ENCODE results near the gene SLIT3.
A peak's percentile ranks its signal among the peaks of the same experiment; 100 is the strongest.

SLIT3 gene

GRCh38 chr5:169173372-169173771, 127.6 kb downstream of the SLIT3 start:
- H3K27me3 ChIP-seq (ENCODE audit: insufficient read depth, low read length) = no peaks in the 10 kb centered on the region
- H3K27ac ChIP-seq (ENCODE audit: low read depth, low read length) = no peak overlapping the region
- H3K4me3 ChIP-seq (ENCODE audit: low read length) = no peak overlapping the region
- peaks cover 19% of the 10 kb centered on the region for H3K4me1 ChIP-seq (ENCODE audit: insufficient read depth, low read length)
- H3K9ac ChIP-seq (ENCODE audit: low read depth, low read length) = no peak overlapping the region
- 92% methylated on average over 6 of the region's 6 CpGs for WGBS
- no peaks in the 10 kb centered on the region for H3K9me3 ChIP-seq (ENCODE audit: insufficient read depth, low read depth, low read length)
- no peaks in the 10 kb centered on the region for H3K36me3 ChIP-seq (ENCODE audit: insufficient read depth, low read length)

- H3K36me3 ChIP-seq (ENCODE audit: insufficient read depth, low read length) = no peaks in the 10 kb centered on the region
- no peak overlapping the region for H3K4me3 ChIP-seq (ENCODE audit: low read length)
- H3K4me1 ChIP-seq (ENCODE audit: insufficient read depth, low read length) = peaks cover 8% of the 10 kb centered on the region
- no peak overlapping the region for H3K9ac ChIP-seq (ENCODE audit: low read depth, low read length)
- no peaks in the 10 kb centered on the region for H3K9me3 ChIP-seq (ENCODE audit: insufficient read depth, low read depth, low read length)
- no peaks in the 10 kb centered on the region for H3K27me3 ChIP-seq (ENCODE audit: insufficient read depth, low read length)
- WGBS = 81% methylated on average over 1 of the region's 2 CpGs
- no peak overlapping the region for H3K27ac ChIP-seq (ENCODE audit: low read depth, low read length)
Observed at GRCh38 chr5:169171515-169171914, 129.4 kb downstream of the SLIT3 start.

- Histone ChIP-seq H3K27ac (ENCODE audit: low read depth, low read length) (no peak overlapping the region), H3K36me3 (ENCODE audit: insufficient read depth, low read length) (no peaks in the 10 kb centered on the region), H3K4me1 (ENCODE audit: insufficient read depth, low read length) (peaks cover 13% of the 10 kb centered on the region), H3K27me3 (ENCODE audit: insufficient read depth, low read length) (no peaks in the 10 kb centered on the region), H3K4me3 (ENCODE audit: low read length) (no peak overlapping the region), H3K9me3 (ENCODE audit: insufficient read depth, low read depth, low read length) (no peaks in the 10 kb centered on the region), H3K9ac (ENCODE audit: low read depth, low read length) (no peak overlapping the region)
- WGBS = 83% methylated on average over 4 of the region's 4 CpGs
Observed at GRCh38 chr5:169169783-169170182, 131.2 kb downstream of the SLIT3 start.

- Histone ChIP-seq H3K9me3 (ENCODE audit: insufficient read depth, low read depth, low read length) (no peaks in the 10 kb centered on the region), H3K36me3 (ENCODE audit: insufficient read depth, low read length) (no peaks in the 10 kb centered on the region), H3K9ac (ENCODE audit: low read depth, low read length) (no peak overlapping the region), H3K27me3 (ENCODE audit: insufficient read depth, low read length) (no peaks in the 10 kb centered on the region), H3K4me1 (ENCODE audit: insufficient read depth, low read length) (peaks cover 22% of the 10 kb centered on the region), H3K4me3 (ENCODE audit: low read length) (no peak overlapping the region), H3K27ac (ENCODE audit: low read depth, low read length) (no peak overlapping the region)
- 95% methylated on average over 3 of the region's 3 CpGs for WGBS
Observed at GRCh38 chr5:169168280-169168679, 132.7 kb downstream of the SLIT3 start.

GRCh38 chr5:169166078-169166477, 134.9 kb downstream of the SLIT3 start:
- Histone ChIP-seq H3K9me3 (ENCODE audit: insufficient read depth, low read depth, low read length) (no peaks in the 10 kb centered on the region), H3K27me3 (ENCODE audit: insufficient read depth, low read length) (no peaks in the 10 kb centered on the region), H3K36me3 (ENCODE audit: insufficient read depth, low read length) (no peaks in the 10 kb centered on the region), H3K4me3 (ENCODE audit: low read length) (no peak overlapping the region), H3K4me1 (ENCODE audit: insufficient read depth, low read length) (peaks cover 15% of the 10 kb centered on the region), H3K9ac (ENCODE audit: low read depth, low read length) (no peak overlapping the region), H3K27ac (ENCODE audit: low read depth, low read length) (no peak overlapping the region)
- WGBS = 91% methylated on average over 8 of the region's 8 CpGs

GRCh38 chr5:169165052-169165451, 135.9 kb downstream of the SLIT3 start:
- Histone ChIP-seq H3K9ac (ENCODE audit: low read depth, low read length) (no peak overlapping the region), H3K27me3 (ENCODE audit: insufficient read depth, low read length) (no peaks in the 10 kb centered on the region), H3K27ac (ENCODE audit: low read depth, low read length) (peak overlapping the region; percentile 61; the same call in 1 of the 2 replicates), H3K4me3 (ENCODE audit: low read length) (no peak overlapping the region), H3K36me3 (ENCODE audit: insufficient read depth, low read length) (no peaks in the 10 kb centered on the region), H3K9me3 (ENCODE audit: insufficient read depth, low read depth, low read length) (no peaks in the 10 kb centered on the region), H3K4me1 (ENCODE audit: insufficient read depth, low read length) (peaks cover 16% of the 10 kb centered on the region)
- WGBS = 100% methylated on average over 1 of the region's 1 CpG

- no peaks in the 10 kb centered on the region for H3K36me3 ChIP-seq (ENCODE audit: insufficient read depth, low read length)
- 38% methylated on average over 6 of the region's 6 CpGs for WGBS
- H3K9ac ChIP-seq (ENCODE audit: low read depth, low read length) = no peak overlapping the region
- H3K4me1 ChIP-seq (ENCODE audit: insufficient read depth, low read length) = peaks cover 16% of the 10 kb centered on the region
- H3K27me3 ChIP-seq (ENCODE audit: insufficient read depth, low read length) = no peaks in the 10 kb centered on the region
- H3K9me3 ChIP-seq (ENCODE audit: insufficient read depth, low read depth, low read length) = no peaks in the 10 kb centered on the region
- H3K4me3 ChIP-seq (ENCODE audit: low read length) = no peak overlapping the region
- peak overlapping the region; percentile 61; the same call in 1 of the 2 replicates for H3K27ac ChIP-seq (ENCODE audit: low read depth, low read length)
Observed at GRCh38 chr5:169164481-169164925, 136.4 kb downstream of the SLIT3 start.

- Histone ChIP-seq H3K27me3 (ENCODE audit: insufficient read depth, low read length) (no peaks in the 10 kb centered on the region), H3K27ac (ENCODE audit: low read depth, low read length) (no peak overlapping the region), H3K4me1 (ENCODE audit: insufficient read depth, low read length) (peaks cover 16% of the 10 kb centered on the region), H3K36me3 (ENCODE audit: insufficient read depth, low read length) (no peaks in the 10 kb centered on the region), H3K9ac (ENCODE audit: low read depth, low read length) (no peak overlapping the region), H3K4me3 (ENCODE audit: low read length) (no peak overlapping the region), H3K9me3 (ENCODE audit: insufficient read depth, low read depth, low read length) (peaks cover 13% of the 10 kb centered on the region; the same call in 1 of the 2 replicates)
- 60% methylated on average over 3 of the region's 3 CpGs for WGBS
Observed at GRCh38 chr5:169162407-169162806, 138.5 kb downstream of the SLIT3 start.

GRCh38 chr5:169161022-169161680, 139.8 kb downstream of the SLIT3 start:
- Histone ChIP-seq H3K4me3 (ENCODE audit: low read length) (no peak overlapping the region), H3K36me3 (ENCODE audit: insufficient read depth, low read length) (no peaks in the 10 kb centered on the region), H3K27me3 (ENCODE audit: insufficient read depth, low read length) (no peaks in the 10 kb centered on the region), H3K9ac (ENCODE audit: low read depth, low read length) (no peak overlapping the region), H3K4me1 (ENCODE audit: insufficient read depth, low read length) (peaks cover 16% of the 10 kb centered on the region), H3K27ac (ENCODE audit: low read depth, low read length) (no peak overlapping the region), H3K9me3 (ENCODE audit: insufficient read depth, low read depth, low read length) (peaks cover 13% of the 10 kb centered on the region; the same call in 1 of the 2 replicates)
- 72% methylated on average over 13 of the region's 13 CpGs for WGBS

- peaks cover 16% of the 10 kb centered on the region for H3K4me1 ChIP-seq (ENCODE audit: insufficient read depth, low read length)
- no peaks in the 10 kb centered on the region for H3K36me3 ChIP-seq (ENCODE audit: insufficient read depth, low read length)
- 83% methylated on average over 6 of the region's 6 CpGs for WGBS
- H3K9me3 ChIP-seq (ENCODE audit: insufficient read depth, low read depth, low read length) = peaks cover 13% of the 10 kb centered on the region; the same call in 1 of the 2 replicates
- H3K27me3 ChIP-seq (ENCODE audit: insufficient read depth, low read length) = no peaks in the 10 kb centered on the region
- no peak overlapping the region for H3K4me3 ChIP-seq (ENCODE audit: low read length)
- no peak overlapping the region for H3K27ac ChIP-seq (ENCODE audit: low read depth, low read length)
- no peak overlapping the region for H3K9ac ChIP-seq (ENCODE audit: low read depth, low read length)
Observed at GRCh38 chr5:169160405-169160901, 140.5 kb downstream of the SLIT3 start.

GRCh38 chr5:169158764-169159163, 142.2 kb downstream of the SLIT3 start:
- Histone ChIP-seq H3K9ac (ENCODE audit: low read depth, low read length) (no peak overlapping the region), H3K4me3 (ENCODE audit: low read length) (no peak overlapping the region), H3K36me3 (ENCODE audit: insufficient read depth, low read length) (no peaks in the 10 kb centered on the region), H3K27ac (ENCODE audit: low read depth, low read length) (no peak overlapping the region), H3K27me3 (ENCODE audit: insufficient read depth, low read length) (no peaks in the 10 kb centered on the region), H3K9me3 (ENCODE audit: insufficient read depth, low read depth, low read length) (peaks cover 13% of the 10 kb centered on the region; the same call in 1 of the 2 replicates), H3K4me1 (ENCODE audit: insufficient read depth, low read length) (peaks cover 11% of the 10 kb centered on the region; the same call in 1 of the 2 replicates)
- WGBS = 79% methylated on average over 4 of the region's 4 CpGs
